ENCODE data around the gene MAPK9. TPM values are rescaled to one million over a fixed set of nuclear protein-coding genes. Genes with fewer than 3 reads are reported as not detected.

The MAPK9 gene
- total RNA-seq, 1 experiment from 2014 or later: 93.1 TPM

DNA sequence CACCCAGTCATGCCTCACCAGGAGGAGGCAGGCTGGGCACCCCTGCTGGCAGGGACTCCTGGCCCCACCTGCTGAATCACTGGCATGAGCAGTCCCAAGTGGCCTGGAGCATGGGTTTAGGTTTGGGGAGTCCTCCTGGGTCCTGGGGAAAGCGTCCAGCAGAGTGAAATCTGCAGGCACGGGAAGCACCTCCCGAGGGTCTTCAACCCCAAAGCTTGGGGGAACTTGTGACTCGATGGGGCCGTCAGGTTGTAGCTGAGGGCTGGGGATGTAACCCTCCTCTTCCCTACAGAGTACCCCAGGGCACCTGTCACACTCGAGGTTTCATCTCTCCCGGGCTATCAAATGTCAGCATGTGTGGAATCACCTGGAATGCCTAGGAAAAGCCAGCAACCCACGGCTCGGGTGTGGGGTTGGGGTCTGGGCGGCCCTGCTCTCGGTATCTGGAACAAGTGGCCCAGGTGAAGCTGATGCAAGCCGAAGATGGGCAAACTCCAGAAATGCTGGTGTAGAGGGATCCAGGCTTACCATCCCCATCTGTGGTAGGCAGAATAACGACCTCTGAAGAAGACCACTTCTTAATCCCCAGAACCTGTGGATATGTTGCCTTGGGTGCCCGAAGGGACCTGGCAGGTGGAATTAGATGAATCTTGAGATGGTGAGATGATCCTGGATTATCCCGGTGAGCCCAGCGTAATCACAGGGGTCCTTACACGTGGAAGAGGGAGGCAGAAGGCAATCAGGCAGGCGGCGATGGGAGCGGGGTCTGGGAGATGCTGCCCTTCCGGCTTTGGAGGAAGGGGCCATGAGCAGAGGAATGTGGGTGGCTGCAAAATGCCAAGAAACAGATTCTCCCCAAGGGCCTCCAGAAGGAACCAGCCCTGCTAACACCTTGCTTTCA, 76.8 kb downstream of the MAPK9 start:
- no peak for DNase-seq
- no peak overlapping the region for H3K4me3 Mint-ChIP-seq (ENCODE audit: unreplicated experiment)
- H3K4me1 Mint-ChIP-seq (ENCODE audit: low read depth, unreplicated experiment): no peaks in the 10 kb centered on the region
- H3K27me3 ChIP-seq (replicated peaks; ENCODE audit: control insufficient read depth, insufficient read depth, low read length): no peaks in the 10 kb centered on the region
- no peaks in the 10 kb centered on the region; the same call in 1 of the 2 replicates for H3K9me3 ChIP-seq
- no peaks in the 10 kb centered on the region for H3K9me3 Mint-ChIP-seq (ENCODE audit: unreplicated experiment)
- H3K4me1 ChIP-seq: no peaks in the 10 kb centered on the region
- no peak overlapping the region for H3K4me3 ChIP-seq (ENCODE audit: low read depth, low read length)
- intact Hi-C loops (cut with micrococcal nuclease; ENCODE audit: unreplicated experiment): no loop called here
- no peak overlapping the region for H3K27ac Mint-ChIP-seq (ENCODE audit: unreplicated experiment)
- CTCF ChIA-PET: no interaction called here
- POLR2A ChIA-PET: no interaction called here
- H3K27me3 Mint-ChIP-seq (ENCODE audit: insufficient read depth, unreplicated experiment): peaks cover 4% of the 10 kb centered on the region
- TF ChIP-seq CTCF (IDR thresholded peaks at IDR 0.05; ENCODE audit: insufficient read depth in 1 of 2, low read depth in 1 of 2, low read length in 1 of 2, severe bottlenecking in 1 of 2, unreplicated experiment in 1 of 2): no peak
- H3K36me3 Mint-ChIP-seq (ENCODE audit: insufficient read depth, unreplicated experiment): no peaks in the 10 kb centered on the region
- no peaks in the 10 kb centered on the region for H3K36me3 ChIP-seq (ENCODE audit: control insufficient read depth, insufficient read depth, low read length)
- no TSS peak for BruUV-seq (replicated peaks)

DNA sequence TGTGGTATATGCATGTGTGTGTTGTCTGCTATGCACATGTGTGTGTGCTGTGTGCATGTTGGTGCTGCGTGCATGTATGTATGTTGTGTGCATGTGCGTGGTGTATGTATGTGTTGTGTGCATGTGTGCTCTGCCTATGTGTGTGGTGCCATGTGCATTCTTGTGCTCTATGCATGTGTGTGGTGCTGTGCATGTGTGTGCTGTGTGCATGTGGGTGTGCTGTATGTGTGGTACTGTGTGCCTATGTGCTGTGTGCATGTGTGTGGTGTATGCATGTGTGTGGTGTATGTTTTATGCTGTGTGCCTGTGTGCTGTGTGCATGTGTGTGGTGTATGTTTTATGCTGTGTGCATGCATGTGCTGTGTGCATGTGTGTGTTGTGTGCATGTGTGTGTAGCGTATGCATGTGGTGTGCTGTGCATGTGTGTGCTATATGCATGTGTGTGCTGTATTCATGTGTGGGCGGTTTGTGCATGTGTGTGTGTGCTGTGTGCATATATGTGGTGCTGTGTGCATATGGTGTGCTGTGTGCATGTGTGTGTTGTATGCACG, 78.2 kb downstream of the MAPK9 start:
- Mint-ChIP-seq H3K27me3 (ENCODE audit: insufficient read depth, unreplicated experiment) (peaks cover 4% of the 10 kb centered on the region), H3K4me1 (ENCODE audit: low read depth, unreplicated experiment) (peaks cover under 1% of the 10 kb centered on the region), H3K4me3 (ENCODE audit: unreplicated experiment) (no peak overlapping the region), H3K36me3 (ENCODE audit: insufficient read depth, unreplicated experiment) (no peaks in the 10 kb centered on the region), H3K27ac (ENCODE audit: unreplicated experiment) (no peak overlapping the region), H3K9me3 (ENCODE audit: unreplicated experiment) (no peaks in the 10 kb centered on the region)
- intact Hi-C loops (cut with micrococcal nuclease; ENCODE audit: unreplicated experiment): no loop called here
- ChIA-PET CTCF (no interaction called here), POLR2A (no interaction called here)
- Histone ChIP-seq H3K27me3 (replicated peaks; ENCODE audit: control insufficient read depth, insufficient read depth, low read length) (no peaks in the 10 kb centered on the region), H3K9me3 (no peaks in the 10 kb centered on the region), H3K36me3 (ENCODE audit: control insufficient read depth, insufficient read depth, low read length) (no peaks in the 10 kb centered on the region), H3K4me3 (ENCODE audit: low read depth, low read length) (no peak overlapping the region), H3K4me1 (no peaks in the 10 kb centered on the region)
- no TSS peak for BruUV-seq (replicated peaks)
- TF ChIP-seq CTCF (IDR thresholded peaks at IDR 0.05; ENCODE audit: insufficient read depth in 1 of 2, low read depth in 1 of 2, low read length in 1 of 2, severe bottlenecking in 1 of 2, unreplicated experiment in 1 of 2): no peak
- no peak for DNase-seq

- ChIA-PET CTCF (interaction anchor here (1.4 kb wide), 1 partner anchor 51 kb away, joined by 4 read pairs; no protein-coding TSS in a partner anchor), POLR2A (no interaction called here)
- Histone ChIP-seq H3K4me3 (ENCODE audit: low read depth, low read length) (no peak overlapping the region), H3K9me3 (no peaks in the 10 kb centered on the region), H3K36me3 (ENCODE audit: control insufficient read depth, insufficient read depth, low read length) (no peaks in the 10 kb centered on the region), H3K27me3 (replicated peaks; ENCODE audit: control insufficient read depth, insufficient read depth, low read length) (no peaks in the 10 kb centered on the region), H3K4me1 (peaks cover 3% of the 10 kb centered on the region)
- Mint-ChIP-seq H3K27me3 (ENCODE audit: insufficient read depth, unreplicated experiment) (peaks cover 7% of the 10 kb centered on the region), H3K9me3 (ENCODE audit: unreplicated experiment) (no peaks in the 10 kb centered on the region), H3K4me1 (ENCODE audit: low read depth, unreplicated experiment) (peaks cover 5% of the 10 kb centered on the region), H3K4me3 (ENCODE audit: unreplicated experiment) (no peak overlapping the region), H3K27ac (ENCODE audit: unreplicated experiment) (no peak overlapping the region), H3K36me3 (ENCODE audit: insufficient read depth, unreplicated experiment) (no peaks in the 10 kb centered on the region)
- no TSS peak for BruUV-seq (replicated peaks)
- intact Hi-C loops (cut with micrococcal nuclease; ENCODE audit: unreplicated experiment): no loop called here
- DNase-seq: no peak
- TF ChIP-seq CTCF (IDR thresholded peaks at IDR 0.05; ENCODE audit: insufficient read depth in 1 of 2, low read depth in 1 of 2, low read length in 1 of 2, severe bottlenecking in 1 of 2, unreplicated experiment in 1 of 2): no peak
These were observed 78.7 kb downstream of the MAPK9 start for GRCh38 chr5:180213256-180213600.
